ENCODE data around the gene CAMK1D.
A peak's percentile ranks its signal among the peaks of the same experiment; 100 is the strongest.

The CAMK1D gene

DNA sequence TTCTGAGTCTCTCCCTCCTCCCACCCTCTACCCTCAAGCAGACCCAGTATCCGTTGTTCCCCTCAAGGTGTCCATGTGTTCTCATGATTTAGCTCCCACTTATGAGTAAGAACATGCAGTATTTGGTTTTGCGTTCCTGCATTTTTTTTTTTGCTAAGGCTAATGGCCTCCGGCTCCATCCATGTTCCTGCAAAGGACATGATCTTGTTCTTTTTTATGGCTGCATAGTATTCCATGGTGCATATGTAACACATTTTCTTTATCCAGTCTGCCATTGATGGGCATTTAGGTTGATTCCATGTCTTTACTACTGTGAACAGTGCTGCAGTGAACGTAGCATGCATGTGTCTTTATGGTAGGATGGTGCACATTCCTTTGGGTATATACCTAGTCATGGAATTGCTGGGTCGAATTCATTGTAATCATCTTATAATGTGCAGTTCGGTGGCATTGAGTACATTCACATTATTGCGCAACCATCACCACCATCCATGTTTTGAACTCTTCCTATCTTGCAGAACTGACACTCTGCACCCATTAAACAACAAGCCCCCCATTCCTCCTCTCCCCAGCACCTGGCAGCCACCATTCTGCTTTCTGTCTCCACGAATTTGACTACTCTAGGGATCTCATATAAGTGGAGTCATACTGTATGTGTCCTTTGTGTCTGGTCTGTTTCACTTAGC is 125.5 kb downstream of the CAMK1D start:
- Mint-ChIP-seq H3K9me3 (peaks cover 0 to 2% of the 10 kb centered on the region in 2 donors), H3K4me1 (peaks cover 49 to 69% of the 10 kb centered on the region in 2 donors), H3K36me3 (peaks cover 17 to 41% of the 10 kb centered on the region in 2 donors), H3K27me3 (no peaks in the 10 kb centered on the region), H3K27ac (peak overlapping the region; percentile 6), H3K4me3 (no peak overlapping the region)
- DNase-seq: no peak
- ATAC-seq (replicated peaks): no peak

DNA sequence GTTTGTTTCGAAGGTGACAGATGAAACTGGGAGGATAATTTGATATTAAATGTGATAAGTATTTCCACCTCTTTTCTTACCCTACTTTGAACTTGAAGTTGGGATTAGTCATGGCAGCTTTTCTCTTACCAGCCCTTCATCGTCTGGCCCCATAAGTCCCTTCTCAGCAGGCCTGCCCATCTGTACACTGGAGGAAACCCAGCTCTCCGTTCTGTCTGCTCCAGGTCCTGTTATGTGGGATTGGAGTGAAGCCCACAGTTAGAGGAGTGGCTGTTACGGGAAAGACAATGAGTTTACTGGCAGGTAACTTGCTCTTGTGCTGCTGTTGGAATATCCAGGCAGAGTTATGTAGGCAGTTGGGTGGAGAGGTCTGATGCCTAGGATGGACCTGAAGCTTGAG is 127.3 kb downstream of the CAMK1D start:
- Mint-ChIP-seq H3K36me3 (peaks cover 21 to 48% of the 10 kb centered on the region in 2 donors), H3K27me3 (no peaks in the 10 kb centered on the region), H3K9me3 (peaks cover 4 to 8% of the 10 kb centered on the region in 2 donors), H3K4me3 (no peak overlapping the region), H3K4me1 (peaks cover 50 to 69% of the 10 kb centered on the region in 2 donors), H3K27ac (no peak overlapping the region)
- ATAC-seq (replicated peaks): no peak
- no peak for DNase-seq

- peaks cover 4 to 8% of the 10 kb centered on the region in 2 donors for H3K9me3 Mint-ChIP-seq
- H3K27me3 Mint-ChIP-seq: no peaks in the 10 kb centered on the region
- DNase-seq (no peak), ATAC-seq (replicated peaks) (no peak)
- peaks cover 54 to 72% of the 10 kb centered on the region in 2 donors for H3K4me1 Mint-ChIP-seq
- H3K27ac Mint-ChIP-seq: no peak overlapping the region
- peaks cover 21 to 48% of the 10 kb centered on the region in 2 donors for H3K36me3 Mint-ChIP-seq
- H3K4me3 Mint-ChIP-seq: no peak overlapping the region
Measured at GRCh38 chr10:12479437-12479844, 130.1 kb downstream of the CAMK1D start.

DNA sequence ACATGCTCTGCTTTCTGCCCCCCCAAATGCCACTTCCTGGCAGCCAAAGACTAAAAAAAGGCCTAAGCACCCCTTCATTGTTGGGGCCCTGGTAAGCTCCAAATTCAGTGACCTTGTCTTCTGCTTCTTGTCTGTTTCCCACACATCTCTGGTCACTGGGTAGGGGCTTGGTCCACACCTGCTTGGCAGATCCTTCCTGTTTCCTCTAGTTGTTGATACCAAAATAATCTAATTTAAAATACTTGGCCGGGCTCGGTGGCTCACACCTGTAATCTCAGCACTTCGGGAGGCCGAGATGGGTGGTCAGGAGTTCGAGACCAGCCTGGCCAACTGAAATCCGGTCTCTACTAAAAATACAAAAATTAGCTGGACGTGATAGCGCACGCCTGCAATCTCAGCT is 130.6 kb downstream of the CAMK1D start:
- H3K27me3 Mint-ChIP-seq: no peaks in the 10 kb centered on the region
- DNase-seq (no peak), ATAC-seq (replicated peaks) (no peak)
- peaks cover 18 to 45% of the 10 kb centered on the region in 2 donors for H3K36me3 Mint-ChIP-seq
- no peak overlapping the region for H3K4me3 Mint-ChIP-seq
- H3K4me1 Mint-ChIP-seq: peaks cover 55 to 76% of the 10 kb centered on the region in 2 donors
- peaks cover 4 to 8% of the 10 kb centered on the region in 2 donors for H3K9me3 Mint-ChIP-seq
- peak overlapping the region; percentile 26 for H3K27ac Mint-ChIP-seq

- Mint-ChIP-seq H3K4me3 (no peak overlapping the region), H3K27ac (no peak overlapping the region), H3K36me3 (peaks cover 14 to 42% of the 10 kb centered on the region in 2 donors), H3K9me3 (peaks cover 4 to 6% of the 10 kb centered on the region in 2 donors), H3K27me3 (no peaks in the 10 kb centered on the region), H3K4me1 (peaks cover 56 to 76% of the 10 kb centered on the region in 2 donors)
- no peak for ATAC-seq (replicated peaks)
- no peak for DNase-seq
Measured at GRCh38 chr10:12480440-12480839, 131.1 kb downstream of the CAMK1D start.

DNA sequence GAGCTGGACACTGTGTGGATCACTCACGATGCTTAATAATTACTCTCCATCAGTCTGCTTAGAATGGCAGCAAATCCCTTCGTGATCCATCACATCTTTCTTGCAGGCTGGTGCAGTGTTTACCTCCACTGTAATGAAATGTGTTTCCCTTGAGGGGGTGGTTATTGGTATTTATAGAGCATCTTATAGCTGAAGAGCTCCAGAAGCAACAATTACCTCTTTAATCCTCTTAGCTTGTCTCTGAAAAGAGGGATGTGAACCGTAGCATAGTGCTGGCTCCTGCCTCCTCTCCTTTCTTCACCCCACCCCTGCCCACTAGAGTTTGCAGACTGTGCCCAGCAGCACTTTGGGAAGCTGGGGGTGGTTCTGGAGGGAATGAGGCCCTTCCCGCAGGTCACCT is 132.6 kb downstream of the CAMK1D start:
- peak overlapping the region; percentile 57 for H3K27ac Mint-ChIP-seq
- H3K9me3 Mint-ChIP-seq: peaks cover 4 to 6% of the 10 kb centered on the region in 2 donors
- no peaks in the 10 kb centered on the region for H3K27me3 Mint-ChIP-seq
- ATAC-seq (replicated peaks): peak in 1 of 2 donors; percentile 10
- peak overlapping the region; percentile 65 to 75 for H3K4me3 Mint-ChIP-seq
- H3K4me1 Mint-ChIP-seq: peaks cover 51 to 85% of the 10 kb centered on the region in 2 donors
- peaks cover 11 to 35% of the 10 kb centered on the region in 2 donors for H3K36me3 Mint-ChIP-seq
- DNase-seq: no peak

DNA sequence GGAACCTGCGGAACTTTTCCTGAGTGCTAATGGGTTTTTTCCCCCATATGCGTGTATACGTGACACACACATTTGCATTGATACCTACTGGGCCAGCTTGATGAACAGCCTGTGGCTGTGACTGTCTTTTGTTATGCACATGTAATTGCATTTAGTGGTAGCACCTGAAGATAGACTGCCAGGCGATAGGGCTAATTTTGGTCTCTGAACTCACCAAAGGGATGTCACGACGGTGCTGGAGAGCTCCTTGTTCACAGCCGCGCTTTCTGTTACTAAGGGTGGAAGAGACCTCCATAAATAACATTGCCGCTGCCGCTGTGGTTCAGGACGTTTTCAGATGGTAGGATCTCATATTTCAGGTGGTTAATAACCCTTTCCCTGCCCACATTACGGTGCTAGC is 133.2 kb downstream of the CAMK1D start:
- H3K4me1 Mint-ChIP-seq: peaks cover 44 to 85% of the 10 kb centered on the region in 2 donors
- peak overlapping the region; percentile 65 to 75 for H3K4me3 Mint-ChIP-seq
- peak overlapping the region; percentile 57 for H3K27ac Mint-ChIP-seq
- H3K27me3 Mint-ChIP-seq: no peaks in the 10 kb centered on the region
- H3K9me3 Mint-ChIP-seq: peaks cover 4 to 6% of the 10 kb centered on the region in 2 donors
- DNase-seq: no peak
- peaks cover 6 to 28% of the 10 kb centered on the region in 2 donors for H3K36me3 Mint-ChIP-seq
- ATAC-seq (replicated peaks): peak; percentile 56 to 63

DNA sequence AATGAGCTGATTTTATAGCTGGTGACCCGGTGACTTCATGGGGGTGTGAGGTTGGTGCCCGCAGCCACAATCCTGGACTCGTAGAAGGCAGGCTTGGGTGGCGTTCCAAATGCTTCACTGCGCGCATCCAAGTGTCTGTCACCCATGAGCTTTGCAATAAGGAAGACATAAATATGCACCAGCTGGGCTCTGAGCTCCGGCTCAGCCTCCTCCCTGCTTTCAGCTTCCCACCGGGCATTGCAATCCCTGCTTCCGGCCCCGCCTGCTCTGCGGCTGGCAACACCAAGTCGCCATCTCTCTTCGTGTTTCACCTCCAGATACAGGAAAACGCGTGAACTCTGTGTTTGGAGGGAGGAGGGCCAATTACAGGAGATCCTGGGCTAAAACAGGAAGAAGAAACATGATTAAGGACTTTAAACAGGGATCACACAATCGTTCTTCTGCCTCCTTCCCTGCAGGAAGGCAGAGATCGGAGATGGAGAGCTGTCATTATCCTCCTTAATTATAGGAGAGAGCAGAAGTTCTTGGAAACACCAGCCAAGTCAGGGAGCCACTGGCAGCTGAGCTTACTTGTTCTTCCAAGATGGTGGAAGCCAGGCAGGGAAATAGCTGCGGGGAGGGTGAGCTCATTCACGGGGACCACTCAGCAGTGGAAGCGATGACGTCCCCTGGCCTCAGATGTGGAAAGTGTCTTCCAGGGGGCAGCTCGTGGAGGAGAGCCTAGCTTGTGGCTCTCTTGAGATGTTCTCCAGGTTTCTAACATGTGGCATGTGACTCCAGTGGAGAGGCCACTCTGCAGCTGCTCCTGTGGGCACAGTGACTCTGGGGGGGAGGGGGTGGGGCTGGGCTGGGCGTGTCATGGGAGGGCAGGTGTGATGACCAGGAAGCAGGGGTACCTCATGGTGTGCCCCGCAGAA is 134.9 kb downstream of the CAMK1D start:
- H3K9me3 Mint-ChIP-seq: peaks cover 4 to 6% of the 10 kb centered on the region in 2 donors
- DNase-seq (no peak), ATAC-seq (replicated peaks) (peak; percentile 26 to 38)
- H3K4me3 Mint-ChIP-seq: peak overlapping the region; percentile 66 to 83
- peaks cover 41 to 84% of the 10 kb centered on the region in 2 donors for H3K4me1 Mint-ChIP-seq
- peak overlapping the region; percentile 73 for H3K27ac Mint-ChIP-seq
- H3K36me3 Mint-ChIP-seq: peaks cover 4 to 20% of the 10 kb centered on the region in 2 donors
- no peaks in the 10 kb centered on the region for H3K27me3 Mint-ChIP-seq

GRCh38 chr10:12484941-12485805 is 135.8 kb downstream of the CAMK1D start:
- DNase-seq (no peak), ATAC-seq (replicated peaks) (peak; percentile 71 to 75)
- Mint-ChIP-seq H3K9me3 (peaks cover 4 to 6% of the 10 kb centered on the region in 2 donors), H3K27ac (peak overlapping the region; percentile 89), H3K4me1 (peaks cover 40 to 81% of the 10 kb centered on the region in 2 donors), H3K27me3 (no peaks in the 10 kb centered on the region), H3K4me3 (peak overlapping the region; percentile 66 to 83), H3K36me3 (peaks cover 4 to 16% of the 10 kb centered on the region in 2 donors)

GRCh38 chr10:12487366-12487765 is 138.0 kb downstream of the CAMK1D start:
- H3K36me3 Mint-ChIP-seq: peaks cover 0 to 8% of the 10 kb centered on the region in 2 donors
- no peak overlapping the region for H3K4me3 Mint-ChIP-seq
- H3K9me3 Mint-ChIP-seq: no peaks in the 10 kb centered on the region
- H3K4me1 Mint-ChIP-seq: peaks cover 32 to 74% of the 10 kb centered on the region in 2 donors
- no peak overlapping the region for H3K27ac Mint-ChIP-seq
- ATAC-seq (replicated peaks): no peak
- no peak for DNase-seq
- no peaks in the 10 kb centered on the region for H3K27me3 Mint-ChIP-seq

GRCh38 chr10:12488626-12489025 is 139.3 kb downstream of the CAMK1D start:
- Mint-ChIP-seq H3K27ac (no peak overlapping the region), H3K27me3 (no peaks in the 10 kb centered on the region)
- ATAC-seq (replicated peaks): no peak

DNA sequence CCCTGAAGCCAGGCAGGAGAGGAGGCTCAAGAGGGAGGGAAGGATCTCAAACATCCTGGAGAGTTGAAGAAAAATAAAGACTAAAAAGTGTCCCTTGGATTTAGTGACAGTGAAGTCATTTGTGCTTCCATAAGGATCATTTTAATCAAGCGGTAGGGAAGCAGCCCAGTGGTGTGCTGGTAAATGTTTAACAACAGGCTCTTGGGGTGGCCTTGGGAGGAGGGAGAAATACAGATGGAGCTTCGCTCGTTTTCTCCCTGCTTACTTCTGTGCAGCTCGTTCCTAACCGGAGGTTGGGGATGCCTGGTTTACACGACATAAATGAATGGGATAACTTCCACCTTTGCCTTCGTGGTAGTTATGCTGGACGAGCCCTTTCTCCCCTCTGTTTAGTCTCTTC is 140.0 kb downstream of the CAMK1D start:
- H3K27me3 Mint-ChIP-seq: no peaks in the 10 kb centered on the region
- H3K36me3 Mint-ChIP-seq: peaks cover 0 to 10% of the 10 kb centered on the region in 2 donors
- H3K4me1 Mint-ChIP-seq: peaks cover 32 to 77% of the 10 kb centered on the region in 2 donors
- ATAC-seq (replicated peaks) (no peak), DNase-seq (no peak)
- H3K27ac Mint-ChIP-seq: peak overlapping the region; percentile 51
- no peaks in the 10 kb centered on the region for H3K9me3 Mint-ChIP-seq
- no peak overlapping the region for H3K4me3 Mint-ChIP-seq

More at GRCh38 chr10:12488626-12489025, 139.3 kb downstream of the CAMK1D start:
- Mint-ChIP-seq H3K4me1 (peaks cover 33 to 77% of the 10 kb centered on the region in 2 donors), H3K4me3 (no peak overlapping the region), H3K9me3 (no peaks in the 10 kb centered on the region), H3K36me3 (peaks cover 0 to 15% of the 10 kb centered on the region in 2 donors)
- DNase-seq: no peak

- ATAC-seq (replicated peaks) (no peak), DNase-seq (no peak)
- Mint-ChIP-seq H3K27me3 (no peaks in the 10 kb centered on the region), H3K27ac (no peak overlapping the region), H3K4me3 (no peak overlapping the region), H3K4me1 (peaks cover 31 to 73% of the 10 kb centered on the region in 2 donors), H3K9me3 (no peaks in the 10 kb centered on the region), H3K36me3 (peaks cover 0 to 10% of the 10 kb centered on the region in 2 donors)
Measured at GRCh38 chr10:12489806-12490205, 140.5 kb downstream of the CAMK1D start.
